K562 (cell line): ENCODE data around the gene DLAT. TPM values are rescaled to one million over a fixed set of nuclear protein-coding genes. Genes with fewer than 3 reads are reported as not detected.

Source experiments
- ATAC-seq: fragments of 200-7000 bp; cut with Tn5 transposase; 3 replicates; pipeline ENCODE4 v1.9.1; 2020; ENCODE audit warnings: moderate library complexity
- BruUV-seq: library from RNA; stranded (reverse); fragments of 400-500 nt; replicated peaks from 2 replicates; lab custom pipeline; 2021; lab: Mats Ljungman, UMichigan
- CTCF ChIA-PET: fragments of 300-600 bp; formaldehyde crosslinking; extraction: SDS; loops from one replicate; lab custom pipeline; 2021; ENCODE audit warnings: low intra/inter-chr PET ratio; lab: Yijun Ruan, JAX
- POLR2A ChIA-PET: fragments of 300-600, 350-650 bp; sonication (Branson Sonifier 250); formaldehyde crosslinking; extraction: SDS; loops from one replicate; lab custom pipeline; 2021; ENCODE audit warnings: antibody characterized with exemption, inconsistent platforms; lab: Yijun Ruan, JAX
- DNase-seq, 4 experiments: peaks; one replicate each; pipeline versions ENCODE4 v3.0.0 to v3.0.0-alpha.2; 2011 to 2018; ENCODE audit warnings: low spot score in 3 of 4, mixed read lengths in 3 of 4; ENCODE audit errors: extremely low read depth in 1 of 4
- FAIRE-seq: peaks from 2 replicates; lab custom pipeline; 2011; peaks lifted over from hg19 to GRCh38; lab: Jason Lieb, UNC
- H2AFZ ChIP-seq: 2 replicates; pipeline ENCODE4 v1.6.0; 2011; ENCODE audit warnings: low read depth, low read length, control low read depth, inconsistent platforms
- H3K27ac ChIP-seq: fragments of 200-600 bp; 3 replicates; pipeline ENCODE4 v1.8.0; 2011; ENCODE audit warnings: low read depth, mild to moderate bottlenecking, control low read depth, inconsistent platforms, low read length, moderate library complexity, mixed read lengths; ENCODE audit errors: extremely low read depth
- H3K27me3 ChIP-seq, 2 experiments: fragments of 300-600 bp in 1 of 2; 2 replicates in 1 of 2; 3 replicates in 1 of 2; pipeline versions ENCODE4 v1.6.0 to v1.8.0; 2011; ENCODE audit warnings: inconsistent platforms in 2 of 2, low read length in 2 of 2, mild to moderate bottlenecking in 1 of 2, mixed read lengths in 1 of 2, moderate library complexity in 1 of 2; ENCODE audit not compliant: control insufficient read depth in 2 of 2, insufficient read depth in 2 of 2
- H3K36me3 ChIP-seq: fragments of 300-600 bp; 3 replicates; pipeline ENCODE4 v1.8.0; 2011; ENCODE audit warnings: mild to moderate bottlenecking, low read length, inconsistent platforms; ENCODE audit not compliant: control insufficient read depth, insufficient read depth
- H3K4me1 ChIP-seq, 2 experiments: fragments of 200-600 bp in 1 of 2; replicated peaks in 1 of 2; 2 replicates in 1 of 2; 3 replicates in 1 of 2; pipeline versions ENCODE4 v1.5.1 to v1.8.0; 2011; ENCODE audit warnings: inconsistent platforms in 2 of 2, low read length in 2 of 2, mild to moderate bottlenecking in 1 of 2, mixed read lengths in 1 of 2, moderate library complexity in 1 of 2; ENCODE audit not compliant: control insufficient read depth in 2 of 2, insufficient read depth in 2 of 2
- H3K4me2 ChIP-seq: 2 replicates; pipeline ENCODE4 v1.6.1; 2011; ENCODE audit warnings: low read length, control low read depth, inconsistent platforms, mixed read lengths; ENCODE audit not compliant: insufficient read depth
- H3K4me3 ChIP-seq: fragments of 200-600 bp; sonication (generic), shearing (Covaris generic); 2 replicates; pipeline ENCODE4 v1.5.1; 2016; ENCODE audit warnings: control low read depth, inconsistent platforms
- H3K79me2 ChIP-seq: fragments of 200-600 bp; 3 replicates; pipeline ENCODE4 v1.8.0; 2011; ENCODE audit warnings: low read length, inconsistent platforms; ENCODE audit not compliant: control insufficient read depth, insufficient read depth
- H3K9ac ChIP-seq, 2 experiments: 2 replicates each; pipeline versions ENCODE4 v1.6.0 to v1.6.1; 2011; ENCODE audit warnings: low read depth in 2 of 2, low read length in 2 of 2, control low read depth in 1 of 2, inconsistent platforms in 1 of 2, mild to moderate bottlenecking in 1 of 2, mixed read lengths in 1 of 2; ENCODE audit not compliant: insufficient read depth in 1 of 2
- H3K9me1 ChIP-seq: one replicate; pipeline ENCODE4 v1.6.0; 2011; ENCODE audit warnings: inconsistent platforms, mild to moderate bottlenecking, low read length, moderate library complexity; ENCODE audit not compliant: control insufficient read depth, insufficient read depth
- H3K9me3 ChIP-seq: replicated peaks from 2 replicates; pipeline ENCODE4 v1.5.1; 2011; ENCODE audit warnings: low read depth, low read length, inconsistent platforms; ENCODE audit not compliant: control insufficient read depth, insufficient read depth
- H4K20me1 ChIP-seq: replicated peaks from 2 replicates; pipeline ENCODE4 v1.6.1; 2011; ENCODE audit warnings: low read length, inconsistent platforms, mixed read lengths; ENCODE audit not compliant: control insufficient read depth, insufficient read depth
- BHLHE40 ChIP-seq: IDR thresholded peaks from 2 replicates; pipeline ENCODE4 v1.6.1; 2011; ENCODE audit warnings: low read length, improper control_type of control experiment
- EGR1 ChIP-seq: fragments of 450-650 bp; conservative IDR thresholded peaks from 2 replicates; pipeline ENCODE4 v1.6.1; 2017; ENCODE audit warnings: mild to moderate bottlenecking
- FOSL1 ChIP-seq: fragments of 200-800 bp; sonication (Bioruptor generic); conservative IDR thresholded peaks from 2 replicates; pipeline ENCODE4 v1.6.1; 2016; ENCODE audit warnings: missing genetic modification characterization, missing compliant biosample characterization
- HDAC2 ChIP-seq: fragments of 450-650 bp; IDR thresholded peaks from 2 replicates; pipeline ENCODE4 v1.6.1; 2016; ENCODE audit warnings: mild to moderate bottlenecking
- HMG20A ChIP-seq: fragments of 450-650 bp; formaldehyde crosslinking; conservative IDR thresholded peaks from 2 replicates; pipeline ENCODE4 v1.4.0; 2020; ENCODE audit warnings: mild to moderate bottlenecking, mixed read lengths
- HOXB6 ChIP-seq: fragments of 250-450 bp; sonication (Bioruptor Pico); IDR thresholded peaks from 2 replicates; pipeline ENCODE4 v1.5.1; 2022; ENCODE audit warnings: mild to moderate bottlenecking, borderline replicate concordance
- KDM5B ChIP-seq: fragments of 200-600 bp; sonication (generic); IDR thresholded peaks from 2 replicates; pipeline ENCODE4 v1.6.1; 2012; ENCODE audit warnings: low read depth, mild to moderate bottlenecking, moderate library complexity, low read length, control low read depth, inconsistent platforms; ENCODE audit not compliant: insufficient replicate concordance
- MAFG ChIP-seq: fragments of 450-650 bp; conservative IDR thresholded peaks from 2 replicates; pipeline ENCODE4 v1.6.1; 2016; ENCODE audit warnings: missing genetic modification characterization, missing compliant biosample characterization
- TAF1 ChIP-seq: IDR thresholded peaks from 2 replicates; pipeline ENCODE4 v1.6.1; 2011; ENCODE audit warnings: mild to moderate bottlenecking, low read length, moderate library complexity; ENCODE audit not compliant: insufficient read depth, control insufficient read depth, severe bottlenecking; ENCODE audit errors: extremely low read depth
- TARDBP ChIP-seq: fragments of 450-650 bp; IDR thresholded peaks from 2 replicates; pipeline ENCODE4 v1.6.1; 2016
- TSC22D4 ChIP-seq: fragments of 450-650 bp; IDR thresholded peaks from 2 replicates; pipeline ENCODE4 v1.6.1; 2016; ENCODE audit warnings: missing genetic modification characterization, missing biosample characterization, control low read depth
- VEZF1 ChIP-seq: fragments of 200-800 bp; sonication (Bioruptor generic); IDR thresholded peaks from 2 replicates; pipeline ENCODE4 v1.6.1; 2017; ENCODE audit warnings: missing genetic modification characterization, missing compliant biosample characterization
- ZFX ChIP-seq: sonication (generic); formaldehyde crosslinking; IDR thresholded peaks from 2 replicates; pipeline ENCODE4 v1.8.0; 2022; ENCODE audit warnings: mild to moderate bottlenecking, missing genetic modification reagents, moderate library complexity
- ZNF197 ChIP-seq: fragments of 200-800 bp; sonication (Bioruptor generic); IDR thresholded peaks from 2 replicates; pipeline ENCODE4 v1.6.1; 2016; ENCODE audit warnings: low read depth, missing genetic modification characterization, missing compliant biosample characterization
- ZNF224 ChIP-seq: sonication (generic); formaldehyde crosslinking; IDR thresholded peaks from 2 replicates; pipeline ENCODE4 v1.8.0; 2022; ENCODE audit warnings: mild to moderate bottlenecking, missing genetic modification reagents
- ZNF3 ChIP-seq: fragments of 250-450 bp; sonication (Bioruptor Pico); IDR thresholded peaks from 2 replicates; pipeline ENCODE4 v1.5.0; 2021; ENCODE audit warnings: mild to moderate bottlenecking, moderate library complexity
- ZNF668 ChIP-seq: fragments of 250-450 bp; sonication (Bioruptor Pico); IDR thresholded peaks from 2 replicates; pipeline ENCODE4 v1.8.0; 2022; ENCODE audit warnings: mild to moderate bottlenecking, inconsistent platforms
- WGBS: fragments of 100-300 bp; shearing (Covaris generic); methylation state at CpG from one replicate; pipeline ENCODE4 v1.1.6; 2016; ENCODE audit warnings: low coverage, mixed read lengths; ENCODE audit not compliant: insufficient coverage; ENCODE audit errors: missing lambda C conversion rate; 5-methylcytosine and 5-hydroxymethylcytosine counted together
- in situ Hi-C: fragments of 300-500 bp; cut with MboI; formaldehyde crosslinking; loops from 4 replicates; pipeline ENCODE4 v1.15.0; 2018; ENCODE audit warnings: inconsistent platforms, mixed read lengths
- intact Hi-C: fragments of 100-400 bp; cut with micrococcal nuclease; formaldehyde crosslinking; loops from 2 replicates; pipeline ENCODE4 v1.14.2; 2022
- polyA plus RNA-seq, 8 experiments: library from polyadenylated mRNA; depleted of rRNA in 4 of 8; stranded (reverse) in 5 of 8; unstranded in 3 of 8; fragments of >200 nt; fragmentation: Nextera tagmentation in 2 of 8; fragmentation: Illumina TruSeq in 1 of 8; extraction: Ambion mirVana in 2 of 8; extraction: Trizol in 1 of 8; gene quantifications; 2 replicates each; pipeline versions ENCODE4 v1.2.1 to v1.2.3, GENCODE V29; 2011 to 2014; ENCODE audit warnings: inconsistent platforms in 1 of 8, missing spikeins in 1 of 8
- total RNA-seq, 7 experiments: library from RNA; depleted of rRNA in 6 of 7; stranded (reverse); fragments of >200 nt in 6 of 7; fragmentation: Illumina TruSeq in 2 of 7; extraction: Trizol in 2 of 7; gene quantifications; 2 replicates each; pipeline versions ENCODE4 v1.2.1 to v1.2.3, GENCODE V29; 2011 to 2021; ENCODE audit warnings: low replicate concordance in 1 of 7
- TF ChIP-seq, protein P1 (sequence below): sonication (generic); formaldehyde crosslinking; IDR thresholded peaks from 2 replicates; pipeline ENCODE4 v1.8.0; 2022; ENCODE audit warnings: missing genetic modification reagents, mild to moderate bottlenecking, borderline replicate concordance

Gene DLAT
- total and polyA plus RNA-seq, 9 of the 15 experiments (the other 6 are each of a cell fraction or from before 2014, with no cell fraction given), result 41.7 to 152 (median 105) TPM

GRCh38 chr11:112082729-112083128 lies 57.5 kb downstream of the DLAT start (continued):
- TF ChIP-seq ZNF224 (CRISPR knock-in tag), result no peak
- 0 out of 2 replicates have a peak, but pooled peaks have one; percentile 39 for TF ChIP-seq BHLHE40
- peak; percentile 34; the same call in 1 of the 2 replicates for TF ChIP-seq FOSL1

DNA sequence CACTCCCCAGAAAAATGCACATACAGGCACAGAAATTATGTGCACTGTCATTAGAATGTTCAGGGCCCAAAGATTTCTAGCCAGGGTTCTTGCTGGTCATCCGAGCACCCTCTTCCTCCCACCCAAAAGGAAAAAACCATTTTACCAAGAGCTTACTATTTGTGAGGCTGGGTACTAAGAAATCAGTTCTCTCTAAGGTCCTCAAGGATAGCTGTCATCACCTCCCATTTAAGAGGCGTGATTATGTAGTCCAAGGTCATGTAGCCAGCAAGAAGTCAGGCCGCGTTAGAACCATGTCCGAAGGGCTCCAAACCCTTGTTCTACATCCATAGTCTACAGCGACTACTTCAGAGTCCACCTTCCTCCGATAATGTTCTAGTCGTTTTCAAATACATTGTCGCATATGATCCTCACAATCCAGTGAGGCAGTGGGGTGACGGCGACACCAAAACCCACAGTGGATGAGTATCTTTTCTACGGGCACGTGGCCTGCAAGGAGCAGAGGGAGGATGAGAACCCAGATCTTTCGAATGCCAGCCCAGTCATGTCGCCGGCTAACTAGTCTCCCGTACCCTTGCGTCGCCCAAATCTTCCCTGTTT lies 60.7 kb downstream of the DLAT start:
- peak; percentile 33 to 60 (median 44) for DNase-seq
- Histone ChIP-seq H4K20me1 (no peaks in the 10 kb centered on the region), H3K9me1 (no peaks in the 10 kb centered on the region), H3K4me2 (peak overlapping the region; percentile 100), H3K79me2 (peaks cover 70% of the 10 kb centered on the region), H2AFZ (peak overlapping the region; percentile 95), H3K9me3 (0 out of 2 replicates have a peak, but pooled peaks cover 3% of the 10 kb centered on the region), H3K27me3 (no peaks in the 10 kb centered on the region), H3K27ac (peak overlapping the region; percentile 84), H3K4me1 (peaks cover 0 to 19% of the 10 kb centered on the region in 2 experiments; a peak in 3 of 5 replicates), H3K4me3 (peak overlapping the region; percentile 84), H3K9ac (peak overlapping the region; percentile 93 to 98), H3K36me3 (peaks cover 85% of the 10 kb centered on the region)
- intact Hi-C loops (loop anchor here (5.0 kb wide), 2 partner anchors 154 to 209 kb away; partner anchors contain the start of genes CFAP68 and FDXACB1), in situ Hi-C loops (no loop called here)
- 0% methylated on average over 19 of the region's 19 CpGs for WGBS
- peak; percentile 67 for ATAC-seq
- peak; percentile 40 for FAIRE-seq
- ChIA-PET CTCF (no interaction called here), POLR2A (interaction anchor here (1.3 to 1.7 kb wide), 2 partner anchors 11 to 43 kb away, joined by 5 to 9 read pairs; no protein-coding TSS in a partner anchor)
- TSS peak; percentile 78 for BruUV-seq
- TF ChIP-seq EGR1 (no peak), HOXB6 (CRISPR knock-in tag) (no peak), ZFX (CRISPR knock-in tag) (peak; percentile 39; the same call in 1 of the 2 replicates), TSC22D4 (tag) (no peak), MAFG (tag) (no peak), KDM5B (no peak), ZNF3 (CRISPR knock-in tag) (no peak), ZNF197 (CRISPR knock-in tag) (no peak), TAF1 (no peak), TARDBP (peak; percentile 55; the same call in 1 of the 2 replicates), HDAC2 (no peak), ZNF668 (CRISPR knock-in tag) (no peak), VEZF1 (no peak), HMG20A (CRISPR knock-in tag) (no peak)
- TF ChIP-seq, protein P1, sequence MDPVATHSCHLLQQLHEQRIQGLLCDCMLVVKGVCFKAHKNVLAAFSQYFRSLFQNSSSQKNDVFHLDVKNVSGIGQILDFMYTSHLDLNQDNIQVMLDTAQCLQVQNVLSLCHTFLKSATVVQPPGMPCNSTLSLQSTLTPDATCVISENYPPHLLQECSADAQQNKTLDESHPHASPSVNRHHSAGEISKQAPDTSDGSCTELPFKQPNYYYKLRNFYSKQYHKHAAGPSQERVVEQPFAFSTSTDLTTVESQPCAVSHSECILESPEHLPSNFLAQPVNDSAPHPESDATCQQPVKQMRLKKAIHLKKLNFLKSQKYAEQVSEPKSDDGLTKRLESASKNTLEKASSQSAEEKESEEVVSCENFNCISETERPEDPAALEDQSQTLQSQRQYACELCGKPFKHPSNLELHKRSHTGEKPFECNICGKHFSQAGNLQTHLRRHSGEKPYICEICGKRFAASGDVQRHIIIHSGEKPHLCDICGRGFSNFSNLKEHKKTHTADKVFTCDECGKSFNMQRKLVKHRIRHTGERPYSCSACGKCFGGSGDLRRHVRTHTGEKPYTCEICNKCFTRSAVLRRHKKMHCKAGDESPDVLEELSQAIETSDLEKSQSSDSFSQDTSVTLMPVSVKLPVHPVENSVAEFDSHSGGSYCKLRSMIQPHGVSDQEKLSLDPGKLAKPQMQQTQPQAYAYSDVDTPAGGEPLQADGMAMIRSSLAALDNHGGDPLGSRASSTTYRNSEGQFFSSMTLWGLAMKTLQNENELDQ, result no peak
